H9 (cell line): ENCODE measurements around the gene SPECC1L. TPM values are rescaled to one million over a fixed set of nuclear protein-coding genes. Genes with fewer than 3 reads are reported as not detected.

Experiments used
- DNase-seq: peaks from one replicate; pipeline ENCODE4 v3.0.0-alpha.2; 2017
- H2AFZ ChIP-seq: one replicate; pipeline ENCODE4 v1.6.1; 2013; ENCODE audit warnings: mild to moderate bottlenecking, low read length, control low read depth, moderate library complexity
- H2AK5ac ChIP-seq: 2 replicates; pipeline ENCODE4 v1.6.1; 2013; ENCODE audit warnings: low read length, control low read depth, mixed read lengths; ENCODE audit not compliant: insufficient read length
- H2BK120ac ChIP-seq: one replicate; pipeline ENCODE4 v1.6.1; 2013; ENCODE audit warnings: low read depth, mild to moderate bottlenecking, low read length, control low read depth, inconsistent platforms; ENCODE audit not compliant: poor library complexity, severe bottlenecking
- H2BK12ac ChIP-seq: 2 replicates; pipeline ENCODE4 v1.6.1; 2013; ENCODE audit warnings: low read length, control low read depth, mixed read lengths, low read depth; ENCODE audit not compliant: insufficient read length
- H2BK15ac ChIP-seq: 2 replicates; pipeline ENCODE4 v1.6.1; 2013; ENCODE audit warnings: low read depth, low read length, control low read depth
- H2BK20ac ChIP-seq: one replicate; pipeline ENCODE4 v1.6.1; 2013; ENCODE audit warnings: low read depth, mild to moderate bottlenecking, low read length, control low read depth, inconsistent platforms; ENCODE audit not compliant: poor library complexity, severe bottlenecking
- H2BK5ac ChIP-seq: 2 replicates; pipeline ENCODE4 v1.6.1; 2013; ENCODE audit warnings: low read length, control low read depth, mixed read lengths; ENCODE audit not compliant: insufficient read length
- H3K14ac ChIP-seq: 2 replicates; pipeline ENCODE4 v1.6.1; 2013; ENCODE audit warnings: low read length, control low read depth; ENCODE audit not compliant: insufficient read depth
- H3K18ac ChIP-seq: 2 replicates; pipeline ENCODE4 v1.6.1; 2013; ENCODE audit warnings: low read depth, mild to moderate bottlenecking, mixed read lengths, low read length, control low read depth; ENCODE audit not compliant: insufficient read length
- H3K23ac ChIP-seq: 2 replicates; pipeline ENCODE4 v1.6.1; 2013; ENCODE audit warnings: low read length, control low read depth, mixed read lengths, low read depth; ENCODE audit not compliant: insufficient read length
- H3K23me2 ChIP-seq: 2 replicates; pipeline ENCODE4 v1.6.1; 2013; ENCODE audit warnings: low read depth, mild to moderate bottlenecking, mixed read lengths, low read length, control low read depth; ENCODE audit not compliant: insufficient read length, poor library complexity, severe bottlenecking
- H3K27ac ChIP-seq: 2 replicates; pipeline ENCODE4 v1.5.1; 2013; ENCODE audit warnings: low read length, control low read depth, mixed read lengths, low read depth; ENCODE audit not compliant: insufficient read length
- H3K27me3 ChIP-seq: 2 replicates; pipeline ENCODE4 v1.6.1; 2013; ENCODE audit warnings: low read length, control low read depth, inconsistent platforms; ENCODE audit not compliant: insufficient read depth
- H3K4ac ChIP-seq: 2 replicates; pipeline ENCODE4 v1.6.1; 2013; ENCODE audit warnings: low read depth, mild to moderate bottlenecking, control low read depth, inconsistent platforms, low read length, moderate library complexity
- H3K4me1 ChIP-seq: 2 replicates; pipeline ENCODE4 v1.6.1; 2013; ENCODE audit warnings: low read length, control low read depth, inconsistent platforms; ENCODE audit not compliant: insufficient read depth
- H3K4me2 ChIP-seq: 2 replicates; pipeline ENCODE4 v1.6.1; 2013; ENCODE audit warnings: low read length, control low read depth, mixed read lengths; ENCODE audit not compliant: insufficient read length, insufficient read depth
- H3K56ac ChIP-seq: 2 replicates; pipeline ENCODE4 v1.6.1; 2013; ENCODE audit warnings: low read depth, mild to moderate bottlenecking, mixed read lengths, low read length, control low read depth; ENCODE audit not compliant: insufficient read length
- H3K79me1 ChIP-seq: 2 replicates; pipeline ENCODE4 v1.6.1; 2013; ENCODE audit warnings: low read depth, mild to moderate bottlenecking, moderate library complexity, low read length, control low read depth, inconsistent platforms; ENCODE audit not compliant: insufficient read depth, poor library complexity, severe bottlenecking
- H3K79me2 ChIP-seq: 2 replicates; pipeline ENCODE4 v1.6.1; 2013; ENCODE audit warnings: low read length, control low read depth, inconsistent platforms; ENCODE audit not compliant: insufficient read depth
- H3K9ac ChIP-seq: 2 replicates; pipeline ENCODE4 v1.6.1; 2013; ENCODE audit warnings: low read length, control low read depth, mixed read lengths; ENCODE audit not compliant: insufficient read length; ENCODE audit errors: extremely low read depth
- H3K9me3 ChIP-seq: one replicate; pipeline ENCODE4 v1.6.1; 2013; ENCODE audit warnings: low read depth, low read length, inconsistent platforms; ENCODE audit not compliant: control insufficient read depth
- H3T11ph ChIP-seq: one replicate; pipeline ENCODE4 v1.6.1; 2013; ENCODE audit warnings: mild to moderate bottlenecking, low read length, control low read depth, inconsistent platforms
- H4K20me1 ChIP-seq: one replicate; pipeline ENCODE4 v1.6.1; 2013; ENCODE audit not compliant: control insufficient read depth, insufficient read length, insufficient read depth
- H4K5ac ChIP-seq: 2 replicates; pipeline ENCODE4 v1.6.1; 2013; ENCODE audit warnings: low read depth, mild to moderate bottlenecking, mixed read lengths, low read length, control low read depth; ENCODE audit not compliant: insufficient read length
- H4K8ac ChIP-seq: replicated peaks from 2 replicates; pipeline ENCODE4 v1.6.1; 2013; ENCODE audit warnings: low read length, control low read depth, mixed read lengths, low read depth; ENCODE audit not compliant: insufficient read length
- H4K91ac ChIP-seq: 2 replicates; pipeline ENCODE4 v1.6.1; 2013; ENCODE audit warnings: low read depth, mild to moderate bottlenecking, moderate library complexity, mixed read lengths, low read length, control low read depth; ENCODE audit not compliant: insufficient read length
- H3K27ac Mint-ChIP-seq, 3 experiments: 2 replicates in 2 of 3; 3 replicates in 1 of 3; pipeline ENCODE4 v1.8.0; 2020 to 2021; ENCODE audit warnings: mixed read lengths in 3 of 3, mild to moderate bottlenecking in 1 of 3, moderate library complexity in 1 of 3
- H3K27me3 Mint-ChIP-seq: 2 replicates; pipeline ENCODE4 v1.8.0; 2021; ENCODE audit warnings: low read depth, mild to moderate bottlenecking, moderate library complexity, mixed read lengths
- H3K36me3 Mint-ChIP-seq, 3 experiments: 2 replicates in 2 of 3; 3 replicates in 1 of 3; pipeline ENCODE4 v1.8.0; 2020 to 2021; ENCODE audit warnings: low read depth in 3 of 3, mixed read lengths in 3 of 3; ENCODE audit not compliant: insufficient read depth in 1 of 3
- H3K4me1 Mint-ChIP-seq, 2 experiments: 2 replicates each; pipeline ENCODE4 v1.8.0; 2020; ENCODE audit warnings: mixed read lengths in 2 of 2
- H3K4me3 Mint-ChIP-seq, 2 experiments: 2 replicates in 1 of 2; 3 replicates in 1 of 2; pipeline ENCODE4 v1.8.0; 2020 to 2021; ENCODE audit warnings: mild to moderate bottlenecking in 2 of 2, mixed read lengths in 2 of 2, moderate library complexity in 1 of 2
- H3K9me3 Mint-ChIP-seq, 2 experiments: 2 replicates in 1 of 2; 3 replicates in 1 of 2; pipeline ENCODE4 v1.8.0; 2020; ENCODE audit warnings: mild to moderate bottlenecking in 2 of 2, mixed read lengths in 2 of 2, moderate library complexity in 1 of 2
- CTCF ChIP-seq: fragments of 200-600 bp; sonication (generic); conservative IDR thresholded peaks from 3 replicates; pipeline ENCODE4 v1.8.0; 2021; ENCODE audit warnings: antibody characterized with exemption, mild to moderate bottlenecking
- WGBS: extraction: QIAGEN DNeasy Blood & Tissue Kit; methylation state at CpG from one replicate; pipeline ENCODE4 v1.1.7; 2013; ENCODE audit warnings: missing lambda C conversion rate, low lambda C conversion rate, mixed read lengths; ENCODE audit not compliant: insufficient read length; ENCODE audit errors: extremely low coverage; 5-methylcytosine and 5-hydroxymethylcytosine counted together
- total RNA-seq: library from RNA; stranded (reverse); gene quantifications from 2 replicates; pipeline ENCODE4 v1.2.1, GENCODE V29; 2021

Gene SPECC1L
- total RNA-seq, 1 experiment from 2014 or later = 57.1 TPM

GRCh38 chr22:24235315-24235714 lies 35.3 kb upstream of the SPECC1L start:
- Histone ChIP-seq H4K5ac (no peak overlapping the region), H3K4me2 (no peak overlapping the region), H3K23me2 (no peaks in the 10 kb centered on the region), H2BK12ac (no peak overlapping the region), H3K9me3 (no peaks in the 10 kb centered on the region), H2BK5ac (no peak overlapping the region), H2BK20ac (no peak overlapping the region), H3K4ac (no peak overlapping the region), H3K79me1 (no peaks in the 10 kb centered on the region), H4K91ac (no peak overlapping the region), H2BK15ac (no peak overlapping the region), H3K27me3 (no peaks in the 10 kb centered on the region), H3T11ph (no peak overlapping the region), H4K8ac (no peak overlapping the region), H3K23ac (no peak overlapping the region), H4K20me1 (no peaks in the 10 kb centered on the region), H2AFZ (no peak overlapping the region), H3K9ac (no peak overlapping the region), H3K79me2 (no peaks in the 10 kb centered on the region), H3K56ac (no peak overlapping the region), H3K14ac (no peak overlapping the region; the same call in 1 of the 2 replicates), H3K4me1 (no peaks in the 10 kb centered on the region), H3K18ac (no peak overlapping the region), H3K27ac (no peak overlapping the region), H2BK120ac (no peak overlapping the region), H2AK5ac (no peak overlapping the region)
- DNase-seq = no peak
- Mint-ChIP-seq H3K4me3 (no peak overlapping the region), H3K9me3 (no peaks in the 10 kb centered on the region), H3K36me3 (no peaks in the 10 kb centered on the region), H3K27me3 (no peaks in the 10 kb centered on the region), H3K27ac (no peak overlapping the region), H3K4me1 (peaks cover 6 to 7% of the 10 kb centered on the region in 2 experiments)
- WGBS = no CpG with 5 or more reads among the region's 4 CpGs
- TF ChIP-seq CTCF = no peak
